HL-60/S4 treated with phorbol 12-myristate 13-acetate at 8.2 ng/mL for 4 days and 3 days (cell line): ENCODE results near the gene CD2.

Source experiments
- in situ Hi-C: fragments of 300-500 bp; cut with MboI; formaldehyde crosslinking; loops from 2 replicates; pipeline ENCODE4 v1.15.0; 2022; ENCODE audit warnings: low sequenced_read_pairs

Gene CD2

DNA sequence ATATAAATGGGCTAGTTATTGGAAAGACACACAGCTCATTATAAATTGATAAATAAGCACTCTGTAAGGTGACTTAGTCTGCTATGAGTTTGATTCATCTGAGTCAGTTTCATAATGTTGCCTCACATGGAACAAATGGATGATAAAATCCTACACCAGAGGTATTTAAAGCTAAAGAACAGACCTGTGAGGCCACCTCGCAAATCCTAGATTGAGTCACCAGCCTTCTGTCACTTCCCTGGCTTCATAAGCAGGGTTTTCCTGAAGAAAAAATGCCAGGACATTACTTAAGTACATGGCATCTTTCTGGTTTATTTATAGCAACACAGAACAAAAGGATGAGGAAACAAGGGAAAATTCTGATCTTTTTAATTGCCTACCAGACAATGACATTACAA lies 18.4 kb downstream of the CD2 start:
- in situ Hi-C loops = no loop called here

DNA sequence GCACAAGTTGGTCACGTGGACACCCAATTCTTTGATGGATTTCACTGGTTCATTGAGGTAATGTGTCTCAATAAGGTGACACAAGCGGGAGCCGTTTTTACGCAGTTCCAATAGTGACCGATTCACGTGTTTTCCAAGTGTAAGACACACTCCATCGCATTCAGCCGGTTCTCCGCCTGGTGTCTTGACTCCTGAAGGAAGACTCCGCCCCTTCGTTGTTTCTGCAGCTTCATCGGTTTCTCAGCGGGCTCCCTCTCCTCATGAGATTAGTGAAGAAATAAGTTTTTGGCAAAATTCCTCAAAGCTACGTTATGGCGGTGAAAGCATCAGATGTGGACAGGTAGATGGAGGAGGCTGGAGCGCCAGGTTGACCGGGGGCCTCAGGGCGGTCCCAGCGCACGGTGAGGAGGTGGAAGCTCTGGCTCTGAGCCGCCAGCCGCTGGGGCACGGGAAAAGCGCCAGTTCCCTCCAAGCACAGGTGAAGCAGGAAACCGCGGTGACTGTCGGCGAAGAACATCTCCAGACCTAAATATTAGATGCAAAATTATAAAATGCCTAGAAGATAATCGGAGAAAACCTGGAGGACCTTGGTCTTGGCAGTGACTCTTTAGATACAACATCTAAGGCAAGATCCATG lies 21.0 kb downstream of the CD2 start:
- in situ Hi-C loops = no loop called here

DNA sequence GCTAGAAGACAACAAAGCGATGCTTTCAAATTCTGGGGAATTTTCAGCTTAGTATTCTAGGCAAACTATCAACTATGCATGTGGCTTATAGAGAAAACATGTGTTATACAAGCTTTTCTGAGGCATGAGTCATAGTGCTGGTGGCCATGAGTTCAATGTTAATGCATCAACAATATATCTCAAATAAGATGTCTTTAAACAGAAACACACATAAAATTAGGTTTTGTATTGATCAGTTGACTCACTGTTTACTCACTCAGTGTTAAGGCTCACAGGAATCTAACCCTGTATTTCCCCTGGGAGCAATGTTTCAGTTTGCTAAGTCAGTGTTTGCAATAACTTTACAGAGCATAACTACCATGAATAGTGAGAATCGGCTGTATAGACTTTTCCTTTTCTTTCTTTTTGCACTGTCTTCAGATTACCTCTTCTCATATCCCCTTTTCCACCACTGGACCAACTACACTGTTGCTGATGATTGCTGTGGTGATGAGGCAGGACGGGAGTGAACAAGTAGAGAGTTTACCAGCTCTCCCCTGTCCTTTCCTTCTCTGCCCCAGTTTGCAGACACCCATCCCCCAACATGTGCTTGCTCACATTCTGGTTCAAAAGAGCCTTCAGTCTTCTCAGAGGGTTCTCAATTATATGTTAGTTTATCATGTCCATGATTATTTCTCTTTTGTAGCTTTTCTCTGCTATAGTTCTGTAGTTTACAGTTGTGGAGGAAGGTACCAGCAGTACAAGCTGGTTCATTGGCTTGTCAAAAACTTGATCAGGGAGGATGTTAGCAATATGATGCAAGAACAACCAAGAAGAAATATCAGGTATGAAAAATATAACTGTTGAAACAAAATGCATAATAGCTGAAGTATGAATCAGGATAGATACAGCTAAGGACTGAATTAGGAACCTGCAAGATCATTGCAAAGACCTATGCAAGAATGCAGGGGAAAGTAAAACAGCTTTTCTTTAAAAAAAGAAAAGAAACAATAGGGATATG lies 23.9 kb downstream of the CD2 start:
- in situ Hi-C loops = no loop called here

DNA sequence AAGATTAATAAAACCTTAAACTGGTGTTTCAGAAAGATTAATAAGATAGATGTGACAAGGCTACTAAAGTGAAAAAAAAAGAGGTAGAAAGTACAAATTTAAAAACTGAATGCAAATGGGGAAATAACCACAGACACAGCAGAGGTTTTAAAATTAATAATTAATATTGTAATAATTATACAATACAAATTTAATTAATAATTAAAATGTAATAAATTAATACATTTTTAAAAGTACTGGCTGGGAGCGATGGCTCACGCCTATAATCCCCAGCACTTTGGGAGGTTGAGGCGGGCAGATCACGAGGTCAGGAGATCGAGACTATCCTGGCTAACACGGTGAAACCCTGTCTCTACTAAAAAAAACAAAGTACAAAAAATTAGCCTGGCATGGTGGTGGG lies 26.8 kb downstream of the CD2 start:
- in situ Hi-C loops = no loop called here

DNA sequence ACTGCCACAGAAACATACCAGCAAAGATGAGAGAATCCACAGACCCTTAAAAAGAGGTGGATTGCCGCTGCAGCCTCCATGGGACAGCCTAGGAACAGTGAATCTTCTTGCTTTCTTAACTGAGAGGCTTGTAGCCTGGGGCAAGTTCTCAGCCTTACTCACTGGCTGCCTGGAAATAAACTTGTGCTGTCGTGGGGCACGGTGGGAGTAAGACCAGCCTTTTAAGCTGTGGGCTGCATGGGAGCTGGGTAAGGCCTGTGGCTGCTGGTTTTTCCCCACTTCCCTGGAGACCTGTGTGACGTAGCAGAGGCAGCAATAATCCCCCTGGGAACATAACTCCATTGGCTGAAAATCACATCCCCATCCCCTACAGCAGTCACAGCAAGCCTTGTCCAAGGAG lies 30.8 kb downstream of the CD2 start:
- in situ Hi-C loops = no loop called here

DNA sequence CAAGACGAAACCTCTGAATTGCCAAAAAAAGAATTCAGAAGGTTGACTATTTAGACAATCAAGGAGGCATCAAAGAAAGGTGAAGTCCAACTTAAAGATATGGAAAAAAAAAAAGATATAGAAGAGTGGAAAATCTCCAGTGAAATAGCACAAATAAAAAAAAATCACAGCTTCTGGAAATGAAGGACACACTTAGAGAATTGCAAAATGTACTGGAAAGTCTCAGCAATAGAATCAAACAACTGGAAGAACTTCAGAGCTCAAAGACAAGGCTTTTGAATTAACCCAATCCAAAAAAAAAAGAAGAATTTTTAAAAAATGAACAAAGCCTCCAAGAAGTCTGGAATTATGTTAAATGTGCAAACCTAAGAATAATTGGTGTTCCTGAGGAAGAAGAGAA lies 31.8 kb downstream of the CD2 start:
- in situ Hi-C loops = no loop called here

DNA sequence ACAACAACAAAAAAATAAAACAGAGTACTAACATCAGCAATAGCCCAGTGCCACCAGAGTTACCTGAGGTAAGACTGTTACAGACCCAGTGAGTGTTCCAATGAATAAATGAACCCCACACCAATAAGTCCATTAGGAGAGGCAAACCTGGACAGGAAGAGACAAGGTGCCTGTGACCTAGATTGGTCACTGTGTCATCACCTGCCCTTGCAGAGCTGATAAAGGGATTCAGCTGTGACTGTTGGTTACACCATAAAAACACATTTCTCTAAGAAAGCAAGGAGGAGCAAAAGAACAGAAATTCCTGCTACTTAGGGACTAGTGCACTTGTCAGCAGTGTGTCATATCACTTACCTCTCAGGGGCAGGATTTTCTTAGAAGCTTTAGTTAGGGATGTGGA lies 37.5 kb downstream of the CD2 start:
- in situ Hi-C loops = no loop called here

DNA sequence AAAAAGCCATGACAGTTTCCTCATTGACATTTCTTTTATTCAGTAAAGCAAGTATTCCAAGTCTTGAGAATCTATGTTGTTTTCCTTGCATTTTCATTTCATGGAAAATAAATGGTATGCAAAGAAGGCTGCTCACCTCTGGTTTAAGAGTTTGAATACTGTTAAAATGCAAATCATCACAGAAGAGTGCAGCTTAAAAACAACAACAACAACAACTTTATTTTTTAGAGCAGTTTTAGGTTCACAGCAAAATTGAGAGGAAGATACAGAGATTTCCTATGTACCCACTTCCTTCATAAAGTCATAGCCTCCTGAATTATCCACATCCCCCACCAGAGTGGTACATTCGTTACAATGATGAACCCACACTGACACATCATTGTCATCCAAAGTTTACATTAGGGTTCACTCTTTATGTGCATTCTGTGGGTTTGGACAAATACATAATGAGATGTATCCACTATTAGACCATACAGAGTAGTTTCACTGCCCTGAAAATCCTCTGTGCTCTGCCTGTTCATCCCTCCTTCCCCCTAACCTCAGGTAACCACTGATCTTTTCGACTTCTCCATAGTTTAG lies 39.2 kb downstream of the CD2 start:
- in situ Hi-C loops = no loop called here

DNA sequence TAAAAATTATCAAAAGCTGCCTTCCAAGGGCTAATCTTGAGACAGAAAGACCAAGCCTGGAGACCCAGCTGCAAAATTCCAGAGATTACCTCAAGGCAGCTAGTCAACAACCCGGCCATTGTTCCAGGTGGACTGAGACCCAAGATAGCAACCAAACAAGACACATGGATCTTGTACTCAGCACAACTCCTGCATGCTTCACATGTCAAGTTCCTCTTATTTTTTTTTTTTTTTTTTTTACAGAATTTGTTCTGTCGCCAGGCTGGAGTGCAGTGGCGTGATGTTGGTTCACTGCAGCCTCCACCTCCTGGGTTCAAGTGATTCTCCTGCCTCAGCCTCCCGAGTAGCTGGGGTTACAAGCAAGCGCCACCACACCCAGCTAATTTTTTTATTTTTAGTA lies 40.1 kb downstream of the CD2 start:
- in situ Hi-C loops = no loop called here

DNA sequence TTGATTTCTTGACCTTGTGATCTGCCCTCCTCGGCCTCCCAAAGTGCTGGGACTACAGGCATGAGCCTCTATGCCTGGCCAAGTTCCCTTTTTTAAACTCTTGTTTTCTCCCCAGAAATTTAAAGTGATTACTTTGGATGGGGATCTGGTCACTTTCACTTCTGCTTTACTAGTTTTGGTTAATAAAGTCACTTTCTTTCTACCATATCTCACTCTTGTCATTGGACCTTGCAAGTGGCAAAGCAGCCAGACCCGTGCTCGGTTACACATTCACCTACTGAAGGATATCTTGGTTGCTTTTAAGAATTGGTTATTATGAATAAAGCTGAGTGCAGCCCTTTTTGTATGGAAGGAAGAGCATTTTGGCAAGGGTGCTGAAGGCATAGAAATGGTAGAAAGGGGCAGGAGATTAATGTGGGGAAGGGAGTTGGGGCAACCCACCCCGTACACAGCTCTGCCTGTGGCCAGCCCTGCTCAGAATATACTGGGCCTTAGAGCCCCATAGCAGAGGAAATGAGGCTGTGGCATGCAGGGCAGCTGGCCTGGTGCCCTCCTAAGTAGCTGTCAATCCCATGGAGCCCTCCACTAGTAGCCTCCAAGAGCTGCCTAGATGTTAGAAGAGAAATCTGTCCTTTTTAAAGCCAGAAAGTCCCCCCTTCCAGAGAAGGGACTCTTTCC lies 40.7 kb downstream of the CD2 start:
- in situ Hi-C loops = no loop called here

DNA sequence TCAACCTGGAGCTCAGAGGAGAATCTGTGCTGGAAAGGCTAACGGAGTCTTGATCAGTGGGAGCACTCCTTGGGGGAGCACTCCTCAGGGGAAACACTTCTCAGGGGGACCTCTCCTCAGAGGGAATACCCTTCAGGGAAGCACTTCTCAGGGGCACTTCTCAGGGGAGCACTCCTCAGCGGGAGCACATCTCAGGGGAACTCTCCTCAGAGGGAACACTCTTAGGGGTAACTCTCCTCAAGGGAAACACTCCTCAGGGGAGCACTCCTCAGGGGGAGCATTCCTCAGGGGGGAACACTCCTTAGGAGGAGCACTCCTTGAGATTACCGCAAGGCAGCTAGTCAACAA lies 41.2 kb downstream of the CD2 start:
- in situ Hi-C loops = no loop called here

DNA sequence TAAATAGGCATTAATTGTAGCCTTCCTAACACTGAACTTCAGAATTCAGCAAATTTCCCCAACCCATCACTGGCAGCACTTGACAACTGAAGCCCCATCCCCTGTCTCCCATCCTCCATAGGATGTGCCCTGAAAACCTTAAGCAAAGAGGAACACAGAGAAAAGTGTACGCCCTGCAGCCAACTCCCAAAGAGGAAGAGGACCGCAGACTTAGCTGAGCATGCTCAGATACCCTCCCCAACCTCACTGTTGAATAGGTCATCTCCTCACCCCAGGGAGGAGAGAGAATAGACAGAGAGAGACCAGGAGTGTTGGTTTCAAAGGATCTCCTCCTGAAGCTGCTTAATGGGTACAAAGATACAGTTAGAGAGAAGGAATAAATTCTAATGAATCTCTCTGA lies 50.5 kb downstream of the CD2 start:
- in situ Hi-C loops = no loop called here

DNA sequence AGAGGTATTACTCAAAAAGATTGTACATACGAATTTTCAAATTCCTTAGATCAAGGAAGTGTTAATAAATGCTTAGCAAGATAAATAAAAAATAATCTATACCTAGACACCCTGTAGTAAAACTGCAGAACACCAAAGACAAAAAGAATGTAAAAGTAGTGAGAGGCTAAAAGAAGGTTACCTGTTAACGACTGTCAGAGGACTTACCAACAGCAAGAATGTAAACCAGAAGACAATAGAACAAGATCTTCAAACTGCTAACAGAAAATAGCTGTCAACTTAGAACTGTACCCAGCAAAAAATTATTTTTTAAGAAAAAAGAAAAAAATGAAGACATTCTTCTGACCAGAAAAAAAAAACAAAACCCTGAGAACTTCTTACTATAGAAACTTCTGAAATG lies 51.2 kb downstream of the CD2 start:
- in situ Hi-C loops = no loop called here

DNA sequence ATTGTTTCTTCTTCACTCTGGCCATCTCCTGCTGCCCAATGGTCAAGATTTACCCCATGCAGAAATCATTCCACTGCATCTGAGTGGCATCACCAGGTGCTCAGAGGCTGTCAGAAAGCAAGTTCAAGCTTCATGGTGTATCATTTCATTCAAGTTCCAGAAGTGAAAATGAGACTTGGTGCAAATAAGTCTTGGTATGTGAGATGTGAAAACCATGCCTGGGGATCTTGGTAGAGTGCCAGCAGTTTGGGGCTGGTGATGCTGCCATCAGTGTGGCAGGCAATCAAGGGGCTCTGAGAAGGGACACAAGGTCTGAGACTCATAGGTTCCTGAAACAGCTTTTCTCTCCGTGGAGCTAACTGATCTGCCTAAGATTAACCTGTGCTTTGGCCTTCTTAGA lies 52.0 kb downstream of the CD2 start:
- in situ Hi-C loops = no loop called here

DNA sequence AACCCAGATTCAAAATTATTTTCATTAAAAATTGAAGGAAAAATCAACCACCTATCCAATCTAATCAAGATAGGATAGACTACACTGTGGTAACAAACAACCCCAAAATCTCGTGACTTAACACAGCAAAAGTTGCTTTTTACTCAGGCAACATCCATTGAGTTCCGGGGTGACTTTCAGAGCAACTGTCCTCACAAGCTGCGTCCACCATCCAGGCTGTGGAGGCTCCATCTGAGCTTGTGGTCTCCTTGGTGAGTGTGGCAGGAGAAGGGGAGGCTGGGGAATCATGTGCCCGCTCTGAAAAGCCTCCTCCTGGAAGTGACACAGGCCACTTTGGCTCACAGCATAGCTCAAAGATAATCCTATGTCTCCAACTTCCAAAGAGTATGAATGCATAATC lies 52.4 kb downstream of the CD2 start:
- in situ Hi-C loops = no loop called here

DNA sequence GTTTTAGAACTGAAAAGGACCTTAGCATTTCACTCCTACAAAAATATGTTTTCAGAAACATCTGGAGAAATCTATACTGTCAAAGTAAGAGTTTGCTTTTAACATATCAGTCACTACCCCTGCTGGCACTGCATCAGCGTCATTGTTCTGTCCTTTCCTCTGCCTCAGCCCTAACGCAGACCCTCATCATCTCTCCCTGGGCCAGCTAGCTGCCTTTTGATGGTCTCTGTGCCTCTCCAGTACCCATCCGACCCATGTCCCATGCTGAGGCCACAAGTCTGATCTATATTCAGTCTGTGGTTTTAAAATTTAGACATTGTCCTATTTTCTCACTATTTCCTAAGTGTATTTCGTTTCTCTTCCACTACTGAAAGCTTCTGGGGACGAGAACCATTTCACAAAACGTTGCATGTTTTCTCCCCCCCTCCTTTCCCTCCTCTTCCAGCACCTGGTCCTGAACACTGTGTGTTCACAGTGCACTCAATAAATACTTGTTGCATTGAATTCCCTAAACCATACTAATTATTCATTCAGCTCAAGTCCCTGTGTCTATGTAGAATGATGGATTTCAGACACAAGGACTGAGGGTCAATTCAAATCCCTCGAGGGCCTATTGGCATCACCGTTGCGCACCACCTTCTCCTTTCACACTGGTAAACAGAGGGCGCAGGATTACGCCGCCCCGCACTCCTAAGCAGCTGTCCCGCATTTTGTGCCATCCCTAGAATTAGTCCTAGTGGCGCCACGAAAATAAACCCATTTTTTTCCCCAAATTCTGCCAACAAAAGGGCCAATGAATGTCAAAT lies 53.4 kb downstream of the CD2 start:
- in situ Hi-C loops = no loop called here

DNA sequence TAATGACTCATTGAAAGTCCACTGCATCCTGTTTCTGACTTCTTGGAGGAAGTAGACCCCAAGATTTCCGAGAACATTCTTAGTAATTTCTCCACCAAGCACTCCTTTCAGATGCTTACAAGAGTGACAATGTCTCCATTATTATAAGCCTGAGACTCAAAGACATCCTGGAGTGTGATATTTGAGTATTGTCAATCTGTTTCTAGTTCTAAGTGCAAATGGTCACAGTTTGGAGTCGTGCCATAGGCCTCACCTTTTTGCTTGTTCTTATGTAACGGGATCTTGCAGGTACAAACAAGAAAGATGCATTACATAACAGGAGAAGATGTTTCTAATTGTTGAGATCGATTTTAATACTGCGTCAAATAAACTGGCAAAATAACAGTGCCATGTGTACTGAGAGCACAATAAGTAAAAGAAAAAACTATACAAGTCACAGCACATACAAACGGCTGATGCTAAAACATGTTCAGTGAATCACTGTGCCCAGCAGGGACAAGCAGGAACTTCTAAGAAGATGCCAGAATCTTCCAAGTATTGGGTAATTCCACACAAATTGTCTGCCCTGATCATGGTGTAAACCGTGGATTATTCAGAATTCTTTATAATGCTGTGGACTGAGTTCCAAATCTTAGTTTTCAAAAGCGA lies 54.1 kb downstream of the CD2 start:
- in situ Hi-C loops = no loop called here

DNA sequence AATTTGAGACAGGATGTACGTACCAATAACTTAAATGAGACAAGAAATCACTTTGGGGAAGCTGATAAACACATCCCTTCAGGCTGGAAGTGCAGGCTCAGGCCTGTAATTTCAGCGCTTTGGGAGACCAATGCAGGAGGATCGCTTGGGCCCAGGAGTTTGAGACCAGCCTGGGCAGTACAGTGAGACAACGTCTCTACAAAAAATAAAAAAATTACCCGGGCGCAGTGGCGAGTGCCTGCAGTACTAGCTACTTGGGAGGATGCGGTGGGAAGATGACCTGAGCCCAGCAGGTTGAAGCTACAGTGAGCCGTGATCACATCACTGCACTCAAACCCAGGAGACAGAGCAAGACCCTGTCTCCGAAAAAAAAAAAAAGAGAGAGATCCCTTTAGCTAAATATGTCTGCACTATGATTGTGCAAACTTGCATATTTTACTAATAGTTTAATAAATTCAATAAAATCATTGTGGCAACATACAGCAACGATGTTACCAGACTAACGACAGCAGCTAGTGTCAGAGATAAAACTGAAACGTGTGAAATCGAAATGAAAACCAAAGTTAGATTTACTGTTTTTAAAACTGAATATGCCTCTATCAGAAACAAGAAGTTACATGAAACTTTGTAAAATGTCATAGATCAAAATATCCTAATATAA lies 54.7 kb downstream of the CD2 start:
- in situ Hi-C loops = no loop called here

DNA sequence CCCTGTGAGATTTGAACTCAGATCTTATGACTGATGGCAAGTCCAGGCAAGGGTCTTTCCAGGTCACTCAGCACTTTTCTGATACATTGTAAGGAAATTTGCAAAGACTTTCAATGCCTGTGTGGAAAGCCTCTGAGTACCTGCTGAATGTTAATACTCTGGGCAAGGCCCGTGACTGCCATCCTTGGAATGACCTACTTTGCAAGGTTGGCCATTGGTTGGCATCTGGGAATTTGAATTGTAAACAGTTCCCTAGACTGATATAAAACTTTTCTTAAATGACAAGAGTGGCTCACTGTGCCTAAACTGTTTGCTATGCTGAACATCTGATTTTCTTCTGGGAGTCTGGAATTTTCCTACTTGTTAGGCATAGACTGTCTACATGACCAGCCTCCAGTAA lies 57.1 kb downstream of the CD2 start:
- in situ Hi-C loops = no loop called here
